GM12878 (cell line): ENCODE measurements around the gene CDK5R1. TPM values are rescaled to one million over a fixed set of nuclear protein-coding genes. Genes with fewer than 3 reads are reported as not detected.
A peak's percentile ranks its signal among the peaks of the same experiment; 100 is the strongest.

Source experiments
- ATF7 ChIP-seq: fragments of 450-650 bp; IDR thresholded peaks from 2 replicates; pipeline ENCODE4 v1.6.1; 2016; ENCODE audit warnings: low read depth, mild to moderate bottlenecking
- BCLAF1 ChIP-seq: fragments of 450-650 bp; IDR thresholded peaks from 2 replicates; pipeline ENCODE4 v1.6.1; 2017; ENCODE audit warnings: antibody characterized with exemption, mild to moderate bottlenecking, moderate library complexity
- CBFB ChIP-seq: IDR thresholded peaks from 2 replicates; pipeline ENCODE4 v1.6.1; 2016; ENCODE audit warnings: antibody characterized with exemption, low read depth
- CREM ChIP-seq: IDR thresholded peaks from 2 replicates; pipeline ENCODE4 v1.6.1; 2014; ENCODE audit warnings: antibody characterized with exemption, low read depth
- ELK1 ChIP-seq: IDR thresholded peaks from 2 replicates; pipeline ENCODE4 v1.6.1; 2012; ENCODE audit warnings: low read depth, low read length, improper control_type of control experiment
- FOXK2 ChIP-seq: fragments of 450-650 bp; IDR thresholded peaks from 2 replicates; pipeline ENCODE4 v1.6.1; 2017; ENCODE audit warnings: mild to moderate bottlenecking, moderate library complexity
- HCFC1 ChIP-seq: fragments of 150-350 bp; IDR thresholded peaks from 2 replicates; pipeline ENCODE4 v1.6.1; 2014; ENCODE audit warnings: low read length
- IKZF2 ChIP-seq, 2 experiments: fragments of 450-650 bp; IDR thresholded peaks; 2 replicates each; pipeline ENCODE4 v1.6.1; 2017; ENCODE audit warnings: mild to moderate bottlenecking in 2 of 2, moderate library complexity in 2 of 2
- JUND ChIP-seq: IDR thresholded peaks from 2 replicates; pipeline ENCODE4 v1.6.1; 2012; ENCODE audit warnings: low read depth, mild to moderate bottlenecking, low read length, improper control_type of control experiment, moderate library complexity
- KLF5 ChIP-seq: fragments of 450-650 bp; IDR thresholded peaks from 2 replicates; pipeline ENCODE4 v1.6.1; 2014; ENCODE audit warnings: mild to moderate bottlenecking; ENCODE audit not compliant: partially characterized antibody
- MLLT1 ChIP-seq: fragments of 450-650 bp; IDR thresholded peaks from 2 replicates; pipeline ENCODE4 v1.6.1; 2016; ENCODE audit warnings: mild to moderate bottlenecking
- MYB ChIP-seq: fragments of 150-350 bp; IDR thresholded peaks from 2 replicates; pipeline ENCODE4 v1.6.1; 2014; ENCODE audit warnings: mild to moderate bottlenecking, low read depth, low read length, borderline replicate concordance
- NFYA ChIP-seq: IDR thresholded peaks from 2 replicates; pipeline ENCODE4 v1.6.1; 2011; ENCODE audit warnings: low read depth, mild to moderate bottlenecking, low read length, improper control_type of control experiment, borderline replicate concordance
- NKRF ChIP-seq: fragments of 450-650 bp; conservative IDR thresholded peaks from 2 replicates; pipeline ENCODE4 v1.6.1; 2017; ENCODE audit warnings: mild to moderate bottlenecking, moderate library complexity
- NR2C1 ChIP-seq: fragments of 450-650 bp; IDR thresholded peaks from 2 replicates; pipeline ENCODE4 v1.6.1; 2017; ENCODE audit warnings: antibody characterized with exemption, mild to moderate bottlenecking, moderate library complexity
- POLR2AphosphoS5 ChIP-seq: IDR thresholded peaks from 2 replicates; pipeline ENCODE4 v1.6.1; 2011; ENCODE audit warnings: mild to moderate bottlenecking, low read length, inconsistent platforms
- POU2F2 ChIP-seq: IDR thresholded peaks from 3 replicates; pipeline ENCODE4 v1.6.1; 2011; ENCODE audit warnings: low read depth, mild to moderate bottlenecking, low read length, borderline replicate concordance
- RB1 ChIP-seq: fragments of 450-650 bp; formaldehyde crosslinking; IDR thresholded peaks from 2 replicates; pipeline ENCODE4 v1.6.1; 2017; ENCODE audit warnings: mild to moderate bottlenecking, borderline replicate concordance
- RBBP5 ChIP-seq: fragments of 200-600 bp; sonication (generic); conservative IDR thresholded peaks from 2 replicates; pipeline ENCODE4 v1.6.1; 2016
- SPI1 ChIP-seq: IDR thresholded peaks from 2 replicates; pipeline ENCODE4 v1.6.1; 2011; ENCODE audit warnings: low read depth, mild to moderate bottlenecking, low read length, moderate library complexity, borderline replicate concordance; ENCODE audit not compliant: insufficient read depth
- SREBF1 ChIP-seq: IDR thresholded peaks from 2 replicates; pipeline ENCODE4 v1.6.1; 2012; ENCODE audit warnings: mild to moderate bottlenecking, low read length
- USF1 ChIP-seq: IDR thresholded peaks from 2 replicates; pipeline ENCODE4 v1.6.1; 2011; ENCODE audit warnings: borderline replicate concordance, low read depth, mild to moderate bottlenecking, moderate library complexity, mixed read lengths, low read length; ENCODE audit not compliant: insufficient read depth; ENCODE audit errors: extremely low read length
- polyA plus RNA-seq, 11 experiments: library from polyadenylated mRNA; depleted of rRNA in 4 of 11; unstranded in 6 of 11; stranded (reverse) in 5 of 11; fragments of >200 nt; fragmentation: Nextera tagmentation in 4 of 11; fragmentation: Illumina TruSeq in 1 of 11; extraction: Ambion mirVana in 4 of 11; extraction: Trizol in 1 of 11; gene quantifications; 1 replicate in 1 of 11; 2 replicates in 10 of 11; pipeline versions ENCODE4 v1.2.1 to v1.2.3, GENCODE V29; 2011 to 2016; ENCODE audit warnings: inconsistent platforms in 2 of 11, missing spikeins in 2 of 11, low read depth in 1 of 11
- total RNA-seq, 4 experiments: library from RNA; depleted of rRNA in 3 of 4; stranded (reverse); fragments of >200 nt in 3 of 4; fragmentation: Illumina TruSeq in 1 of 4; extraction: Trizol in 1 of 4; gene quantifications; 2 replicates each; pipeline versions ENCODE4 v1.2.1 to v1.2.3, GENCODE V29; 2013 to 2021

The CDK5R1 gene
- total and polyA plus RNA-seq, 10 of the 15 experiments (the other 5 are each of a cell fraction or from before 2014, with no cell fraction given) = 1.1 to 28.3 (median 12.2) TPM

GRCh38 chr17:32519228-32520103 lies 32.7 kb downstream of the CDK5R1 start (continued):
- TF ChIP-seq SPI1 = no peak
- no peak for TF ChIP-seq ELK1
- TF ChIP-seq RB1 = no peak
- TF ChIP-seq POLR2AphosphoS5 = no peak
- no peak for TF ChIP-seq HCFC1
- TF ChIP-seq RBBP5 = no peak
- peak; percentile 68 for TF ChIP-seq NKRF
- TF ChIP-seq JUND = no peak
- no peak for TF ChIP-seq CREM
- TF ChIP-seq USF1 = no peak
- TF ChIP-seq NFYA = no peak
- TF ChIP-seq MLLT1 = no peak
- TF ChIP-seq IKZF2 (IDR thresholded peaks at IDR 0.05) = peak; percentile 42 to 58; a peak in 2 of 4 replicates
- TF ChIP-seq SREBF1 = no peak
- TF ChIP-seq FOXK2 = no peak
- 0 out of 3 replicates have a peak, but pooled peaks have one; percentile 20 for TF ChIP-seq POU2F2
- no peak for TF ChIP-seq CBFB
- no peak for TF ChIP-seq NR2C1
- no peak for TF ChIP-seq KLF5
- TF ChIP-seq MYB = no peak
- no peak for TF ChIP-seq ATF7
- no peak for TF ChIP-seq BCLAF1
